ENCODE data around the gene ICAM5. TPM values are rescaled to one million over a fixed set of nuclear protein-coding genes. Genes with fewer than 3 reads are reported as not detected.

ICAM5 gene
- total and polyA plus RNA-seq, 9 of the 15 experiments (the other 6 are each of a cell fraction or from before 2014, with no cell fraction given), result 0.10 to 114 (median 13.7) TPM

GRCh38 chr19:10305139-10305806 lies 15.5 kb downstream of the ICAM5 start (continued):
- TF ChIP-seq ZKSCAN3 (CRISPR knock-in tag; IDR thresholded peaks at IDR 0.05) (no peak), FOSL1 (tag; conservative IDR thresholded peaks at IDR 0.05) (peak; percentile 60), RBM34 (IDR thresholded peaks at IDR 0.05; ENCODE audit: borderline replicate concordance, insufficient read depth, low read length) (no peak), MCM5 (IDR thresholded peaks at IDR 0.05; ENCODE audit: low read depth) (no peak), ARID2 (IDR thresholded peaks at IDR 0.05) (no peak), KDM5B (IDR thresholded peaks at IDR 0.05; ENCODE audit: insufficient replicate concordance, low read depth, low read length) (no peak), MEIS2 (IDR thresholded peaks at IDR 0.05; ENCODE audit: partially characterized antibody) (no peak), TBL1XR1 (IDR thresholded peaks at IDR 0.05; ENCODE audit: low read length in 2 of 2) (0 out of 4 replicates have a peak, but pooled peaks of 1 of the 2 experiments have one; percentile 19), TOE1 (IDR thresholded peaks at IDR 0.05; ENCODE audit: borderline replicate concordance) (0 out of 2 replicates have a peak, but pooled peaks have one; percentile 7), TOE1 (CRISPR knock-in tag; IDR thresholded peaks at IDR 0.05; ENCODE audit: borderline replicate concordance, low read depth) (no peak), ZNF696 (CRISPR knock-in tag; conservative IDR thresholded peaks at IDR 0.05) (no peak), ETV5 (CRISPR knock-in tag; IDR thresholded peaks at IDR 0.05; ENCODE audit: low read depth) (no peak), NCOA1 (IDR thresholded peaks at IDR 0.05; ENCODE audit: low read depth) (no peak), NBN (IDR thresholded peaks at IDR 0.05; ENCODE audit: low read depth) (0 out of 2 replicates have a peak, but pooled peaks have one; percentile 23), ESRRA (IDR thresholded peaks at IDR 0.05; ENCODE audit: borderline replicate concordance, low read depth) (peak; percentile 54; the same call in 1 of the 2 replicates), ZNF347 (CRISPR knock-in tag; IDR thresholded peaks at IDR 0.05; ENCODE audit: low read depth) (no peak), BCLAF1 (IDR thresholded peaks at IDR 0.05; ENCODE audit: borderline replicate concordance in 1 of 2, control insufficient read depth in 1 of 2, low read depth in 2 of 2, low read length in 1 of 2) (no peak), CSDE1 (IDR thresholded peaks at IDR 0.05) (no peak), ZNF583 (CRISPR knock-in tag; IDR thresholded peaks at IDR 0.05) (no peak), ZNF24 (IDR thresholded peaks at IDR 0.05) (no peak), CEBPG (CRISPR knock-in tag; IDR thresholded peaks at IDR 0.05) (no peak), CEBPG (tag; conservative IDR thresholded peaks at IDR 0.05 in 1 of 2, IDR thresholded peaks at IDR 0.05 in 1 of 2) (no peak), ZNF184 (CRISPR knock-in tag; IDR thresholded peaks at IDR 0.05) (no peak), NCOA4 (IDR thresholded peaks at IDR 0.05; ENCODE audit: partially characterized antibody) (peak; percentile 25), HIVEP1 (CRISPR knock-in tag; IDR thresholded peaks at IDR 0.05) (no peak), NFE2 (IDR thresholded peaks at IDR 0.05; ENCODE audit: low read depth) (peak; percentile 61)
- TF ChIP-seq, protein P1, sequence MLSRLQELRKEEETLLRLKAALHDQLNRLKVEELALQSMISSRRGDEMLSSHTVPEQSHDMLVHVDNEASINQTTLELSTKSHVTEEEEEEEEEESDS (CRISPR knock-in tag; IDR thresholded peaks at IDR 0.05), result no peak

All from K562 (cell line).